SK-N-SH (cell line): ENCODE data around the gene BSX. TPM values are rescaled to one million over a fixed set of nuclear protein-coding genes. Genes with fewer than 3 reads are reported as not detected.

Experiments
- CTCF ChIA-PET: fragments of 300-600, 350-600 bp; formaldehyde crosslinking; extraction: SDS; loops from one replicate; lab custom pipeline; 2021; lab: Yijun Ruan, JAX
- POLR2A ChIA-PET: fragments of 350-600 bp; sonication (Branson Sonifier 250); formaldehyde crosslinking; extraction: SDS; loops from one replicate; lab custom pipeline; 2020; ENCODE audit warnings: antibody characterized with exemption, inconsistent platforms; lab: Yijun Ruan, JAX
- DNase-seq: peaks from one replicate; pipeline ENCODE4 v3.0.0; 2012
- H2AFZ ChIP-seq: fragments of 200-600 bp; sonication (generic); 2 replicates; pipeline ENCODE4 v1.8.1; 2016; ENCODE audit warnings: antibody characterized with exemption, mild to moderate bottlenecking, low read depth
- H3F3A ChIP-seq: fragments of 200-600 bp; sonication (generic); replicated peaks from 2 replicates; pipeline ENCODE3; 2016; ENCODE audit warnings: antibody characterized with exemption, mild to moderate bottlenecking; ENCODE audit not compliant: insufficient read depth
- H3K27ac ChIP-seq, 2 experiments: fragments of 200-500 bp in 1 of 2; fragments of 200-600 bp in 1 of 2; sonication (Bioruptor generic) in 1 of 2; sonication (generic), shearing (Covaris generic) in 1 of 2; 2 replicates each; pipeline versions ENCODE4 v1.5.1 to v1.6.1; 2014 to 2016; ENCODE audit warnings: low read depth in 2 of 2, inconsistent platforms in 1 of 2, low read length in 1 of 2, mild to moderate bottlenecking in 1 of 2, mixed read lengths in 1 of 2
- H3K27me3 ChIP-seq: fragments of 200-600 bp; sonication (generic), shearing (Covaris generic); 2 replicates; pipeline ENCODE4 v1.6.1; 2016; ENCODE audit warnings: mixed run types; ENCODE audit not compliant: insufficient read depth
- H3K36me3 ChIP-seq, 2 experiments: fragments of 200-500 bp in 1 of 2; fragments of 200-600 bp in 1 of 2; sonication (Bioruptor generic) in 1 of 2; sonication (generic) in 1 of 2; replicated peaks in 1 of 2; 2 replicates each; pipeline versions ENCODE3 to v1.5.1; 2014 to 2016; ENCODE audit warnings: low read length in 1 of 2, mild to moderate bottlenecking in 1 of 2; ENCODE audit not compliant: insufficient read depth in 2 of 2, control insufficient read depth in 1 of 2
- H3K4me1 ChIP-seq, 2 experiments: fragments of 200-500 bp in 1 of 2; fragments of 200-600 bp in 1 of 2; sonication (Bioruptor generic) in 1 of 2; sonication (generic), shearing (Covaris generic) in 1 of 2; 2 replicates each; pipeline versions ENCODE4 v1.5.1 to v1.6.1; 2014 to 2016; ENCODE audit warnings: low read depth in 1 of 2, low read length in 1 of 2, mixed run types in 1 of 2; ENCODE audit not compliant: insufficient read depth in 2 of 2, control insufficient read depth in 1 of 2
- H3K4me2 ChIP-seq: fragments of 200-600 bp; sonication (generic), shearing (Covaris generic); 2 replicates; pipeline ENCODE4 v1.6.1; 2017; ENCODE audit warnings: mixed run types
- H3K4me3 ChIP-seq, 2 experiments: fragments of 200-500 bp in 1 of 2; fragments of 200-600 bp in 1 of 2; sonication (Bioruptor generic) in 1 of 2; sonication (generic), shearing (Covaris generic) in 1 of 2; 2 replicates each; pipeline versions ENCODE4 v1.5.1 to v1.8.1; 2014 to 2016; ENCODE audit warnings: low read depth in 2 of 2, inconsistent platforms in 1 of 2, low read length in 1 of 2, mild to moderate bottlenecking in 1 of 2, mixed read lengths in 1 of 2, moderate library complexity in 1 of 2
- H3K79me2 ChIP-seq: fragments of 200-600 bp; sonication (generic); 2 replicates; pipeline ENCODE4 v1.8.1; 2017; ENCODE audit warnings: mild to moderate bottlenecking; ENCODE audit not compliant: insufficient read depth
- H3K9ac ChIP-seq: fragments of 200-600 bp; sonication (generic); 2 replicates; pipeline ENCODE4 v1.6.1; 2017; ENCODE audit warnings: mixed run types
- H3K9me2 ChIP-seq: fragments of 200-600 bp; sonication (generic); 2 replicates; pipeline ENCODE4 v1.6.1; 2017; ENCODE audit warnings: mixed run types
- H3K9me3 ChIP-seq: fragments of 200-600 bp; sonication (generic); 2 replicates; pipeline ENCODE4 v1.6.1; 2017; ENCODE audit warnings: mixed run types, mild to moderate bottlenecking, moderate library complexity
- H4K20me1 ChIP-seq: fragments of 200-600 bp; sonication (generic); 2 replicates; pipeline ENCODE4 v1.6.1; 2017; ENCODE audit warnings: mild to moderate bottlenecking, mixed run types; ENCODE audit not compliant: insufficient read depth
- CTCF ChIP-seq: fragments of 200-600 bp; sonication (generic); IDR thresholded peaks from 2 replicates; pipeline ENCODE4 v1.6.1; 2017; ENCODE audit warnings: antibody characterized with exemption, mild to moderate bottlenecking, moderate library complexity
- ELF1 ChIP-seq: IDR thresholded peaks from 2 replicates; pipeline ENCODE4 v1.4.0; 2012
- FOSL2 ChIP-seq: IDR thresholded peaks from 2 replicates; pipeline ENCODE4 v1.4.0; 2012; ENCODE audit warnings: low read depth, mild to moderate bottlenecking, moderate library complexity, borderline replicate concordance
- FOXJ3 ChIP-seq: sonication (generic); formaldehyde crosslinking; IDR thresholded peaks from 2 replicates; pipeline ENCODE4 v1.5.1; 2020; ENCODE audit warnings: mild to moderate bottlenecking, missing genetic modification reagents
- FOXM1 ChIP-seq: IDR thresholded peaks from 2 replicates; pipeline ENCODE4 v1.4.0; 2012; ENCODE audit warnings: low read depth, mild to moderate bottlenecking
- IRF3 ChIP-seq: fragments of 150-350 bp; IDR thresholded peaks from 2 replicates; pipeline ENCODE4 v1.6.1; 2016; ENCODE audit warnings: mild to moderate bottlenecking, low read depth, low read length
- MAX ChIP-seq: IDR thresholded peaks from 2 replicates; pipeline ENCODE4 v1.4.0; 2012; ENCODE audit warnings: low read depth
- NFIC ChIP-seq: IDR thresholded peaks from 2 replicates; pipeline ENCODE4 v1.4.0; 2012; ENCODE audit warnings: borderline replicate concordance
- NRF1 ChIP-seq: IDR thresholded peaks from 2 replicates; pipeline ENCODE4 v1.6.1; 2012; ENCODE audit warnings: low read depth, mild to moderate bottlenecking, low read length
- PBX3 ChIP-seq: IDR thresholded peaks from 2 replicates; pipeline ENCODE4; 2012
- POLR2AphosphoS5 ChIP-seq: IDR thresholded peaks from 2 replicates; pipeline ENCODE4 v1.6.1; 2012; ENCODE audit warnings: low read depth, low read length
- RAD21 ChIP-seq: IDR thresholded peaks from 2 replicates; pipeline ENCODE4 v1.6.1; 2012; ENCODE audit warnings: mild to moderate bottlenecking, low read length
- REST ChIP-seq: IDR thresholded peaks from 2 replicates; pipeline ENCODE4 v1.6.1; 2012; ENCODE audit warnings: mild to moderate bottlenecking, low read depth, low read length, moderate library complexity
- RFX5 ChIP-seq: IDR thresholded peaks from 2 replicates; pipeline ENCODE4 v1.6.1; 2012; ENCODE audit warnings: mild to moderate bottlenecking, improper control_type of control experiment, low read length
- RXRA ChIP-seq: IDR thresholded peaks from 2 replicates; pipeline ENCODE4 v1.4.0; 2012; ENCODE audit warnings: low read depth, mild to moderate bottlenecking, borderline replicate concordance
- SIN3A ChIP-seq: IDR thresholded peaks from 2 replicates; pipeline ENCODE4 v1.6.1; 2012; ENCODE audit warnings: low read depth, mild to moderate bottlenecking, low read length, moderate library complexity, borderline replicate concordance
- SMC3 ChIP-seq: IDR thresholded peaks from 2 replicates; pipeline ENCODE4 v1.6.1; 2012; ENCODE audit warnings: low read depth, low read length, improper control_type of control experiment
- TCF12 ChIP-seq: IDR thresholded peaks from 2 replicates; pipeline ENCODE4 v1.4.0; 2012
- USF1 ChIP-seq: IDR thresholded peaks from 2 replicates; pipeline ENCODE4 v1.4.0; 2012; ENCODE audit warnings: low read depth, borderline replicate concordance
- USF2 ChIP-seq: fragments of 150-350 bp; IDR thresholded peaks from 2 replicates; pipeline ENCODE4 v1.6.1; 2017; ENCODE audit warnings: antibody characterized with exemption, low read length, low read depth, borderline replicate concordance
- YY1 ChIP-seq: IDR thresholded peaks from 2 replicates; pipeline ENCODE4 v1.4.0; 2012; ENCODE audit warnings: low read depth, mild to moderate bottlenecking
- WGBS: methylation state at CpG from one replicate; pipeline ENCODE4 v1.1.6; 2017; ENCODE audit warnings: low lambda C conversion rate; 5-methylcytosine and 5-hydroxymethylcytosine counted together
- polyA plus RNA-seq, 3 experiments: library from polyadenylated mRNA; depleted of rRNA; stranded (reverse); fragments of >200 nt; gene quantifications; 2 replicates each; pipeline ENCODE4 v1.2.3, GENCODE V29; 2012

The BSX gene
- polyA plus RNA-seq, 1 of the 3 experiments (the other 2 are of a cell fraction): 0.16 TPM

GRCh38 chr11:123006860-123007542 is 25.4 kb upstream of the BSX start (continued):
- no peak for TF ChIP-seq RXRA
- no peak for TF ChIP-seq IRF3
- TF ChIP-seq SMC3: no peak
- TF ChIP-seq TCF12: no peak
- TF ChIP-seq, all 33 proteins: peak for 0

- H3F3A ChIP-seq: no peaks in the 10 kb centered on the region
- no peaks in the 10 kb centered on the region for H3K27me3 ChIP-seq
- no peaks in the 10 kb centered on the region for H3K79me2 ChIP-seq
- no peak overlapping the region for H3K27ac ChIP-seq
- H2AFZ ChIP-seq: no peak overlapping the region
- TF ChIP-seq RXRA (no peak), FOXJ3 (no peak), REST (no peak), RFX5 (no peak), NRF1 (no peak), TCF12 (no peak), PBX3 (no peak), SIN3A (no peak), USF1 (no peak), MAX (no peak), RAD21 (no peak), POLR2AphosphoS5 (no peak), CTCF (no peak), ELF1 (no peak), FOXM1 (no peak), YY1 (no peak), USF2 (no peak), NFIC (no peak), FOSL2 (no peak)
- no peaks in the 10 kb centered on the region for H3K9me2 ChIP-seq
- H3K9ac ChIP-seq: no peak overlapping the region
- no peaks in the 10 kb centered on the region for H3K9me3 ChIP-seq
- no peak for DNase-seq
- H3K4me3 ChIP-seq: no peak overlapping the region
- H3K36me3 ChIP-seq: no peaks in the 10 kb centered on the region
- ChIA-PET CTCF (interaction anchor here (0.9 kb wide), 1 partner anchor 17 kb away, joined by 3 read pairs; no protein-coding TSS in a partner anchor), POLR2A (no interaction called here)
- H4K20me1 ChIP-seq: no peaks in the 10 kb centered on the region
- no peak overlapping the region for H3K4me2 ChIP-seq
- H3K4me1 ChIP-seq: no peaks in the 10 kb centered on the region
- WGBS: 75% methylated on average over 5 of the region's 5 CpGs
Observed at GRCh38 chr11:123000721-123001120, 19.1 kb upstream of the BSX start.
